Measurements from ENCODE around the gene ARPP21.
A peak's percentile ranks its signal among the peaks of the same experiment; 100 is the strongest.

ARPP21 gene

GRCh38 chr3:35677797-35678196 is 38.5 kb downstream of the ARPP21 start:
- DNase-seq, result peak; percentile 65

GRCh38 chr3:35678643-35679161 is 39.4 kb downstream of the ARPP21 start:
- DNase-seq, result no peak

- DNase-seq, result no peak
Measured at GRCh38 chr3:35679409-35680080, 40.2 kb downstream of the ARPP21 start.

- no peak for DNase-seq
Measured at GRCh38 chr3:35680866-35681650, 41.7 kb downstream of the ARPP21 start.

GRCh38 chr3:35685153-35685552 is 45.8 kb downstream of the ARPP21 start:
- DNase-seq, result no peak

GRCh38 chr3:35688826-35689225 is 49.5 kb downstream of the ARPP21 start:
- DNase-seq, result no peak

GRCh38 chr3:35690271-35690670 is 50.9 kb downstream of the ARPP21 start:
- DNase-seq, result no peak

GRCh38 chr3:35705904-35706303 is 66.6 kb downstream of the ARPP21 start:
- DNase-seq, result no peak

GRCh38 chr3:35707904-35708303 is 68.6 kb downstream of the ARPP21 start:
- peak; percentile 1 for DNase-seq

- no peak for DNase-seq
Measured at GRCh38 chr3:35708394-35709271, 69.3 kb downstream of the ARPP21 start.

GRCh38 chr3:35709691-35710090 is 70.4 kb downstream of the ARPP21 start:
- DNase-seq, result no peak

GRCh38 chr3:35710554-35710953 is 71.2 kb downstream of the ARPP21 start:
- no peak for DNase-seq

- DNase-seq, result no peak
Measured at GRCh38 chr3:35718921-35719320, 79.6 kb downstream of the ARPP21 start.

GRCh38 chr3:35721628-35722027 is 82.3 kb downstream of the ARPP21 start:
- no peak for DNase-seq

- DNase-seq, result no peak
Measured at GRCh38 chr3:35722902-35723301, 83.6 kb downstream of the ARPP21 start.

GRCh38 chr3:35723480-35724097 is 84.3 kb downstream of the ARPP21 start:
- no peak for DNase-seq

GRCh38 chr3:35724106-35724505 is 84.8 kb downstream of the ARPP21 start:
- DNase-seq, result no peak

- no peak for DNase-seq
Measured at GRCh38 chr3:35727179-35727578, 87.9 kb downstream of the ARPP21 start.

- no peak for DNase-seq
Measured at GRCh38 chr3:35733341-35733740, 94.0 kb downstream of the ARPP21 start.

GRCh38 chr3:35733864-35734263 is 94.5 kb downstream of the ARPP21 start:
- DNase-seq, result no peak

GRCh38 chr3:35737080-35737479 is 97.8 kb downstream of the ARPP21 start:
- no peak for DNase-seq

GRCh38 chr3:35737527-35737926 is 98.2 kb downstream of the ARPP21 start:
- no peak for DNase-seq

All from fibroblast of skin of back (primary cell).